CD4-positive, alpha-beta T cell (primary cell): Measurements from ENCODE around the gene KCNJ10. TPM values are rescaled to one million over a fixed set of nuclear protein-coding genes. Genes with fewer than 3 reads are reported as not detected.

Experiments used
- ATAC-seq: fragments of 200-7000 bp; cut with Tn5 transposase; one replicate; pipeline ENCODE4 v1.10.0; 2022; ENCODE audit warnings: mild to moderate bottlenecking; ENCODE audit not compliant: poor library complexity
- CTCF ChIA-PET: fragments of 350-600 bp; sonication (Branson Sonifier 250); formaldehyde crosslinking; loops from one replicate; lab custom pipeline; 2021; ENCODE audit warnings: antibody characterized with exemption, inconsistent platforms; lab: Charles Lee
- POLR2A ChIA-PET: fragments of 350-600 bp; sonication (Branson Sonifier 250); formaldehyde crosslinking; loops from one replicate; lab custom pipeline; 2021; ENCODE audit warnings: antibody characterized with exemption, inconsistent platforms; lab: Charles Lee
- DNase-seq, 14 experiments: peaks; one replicate each; pipeline ENCODE4 v3.0.0-alpha.2; 2013 to 2020; ENCODE audit warnings: mixed read lengths in 2 of 14
- H3K27ac ChIP-seq, 2 donors: one replicate each; pipeline versions ENCODE4 v1.5.1 to v1.7.0; 2013; ENCODE audit warnings: low read length in 2 of 2, low read depth in 1 of 2, mild to moderate bottlenecking in 1 of 2
- H3K27me3 ChIP-seq, 2 experiments: 1 replicate in 1 of 2; 2 replicates in 1 of 2; pipeline versions ENCODE4 v1.6.1 to v1.7.0; 2013; ENCODE audit warnings: low read length in 2 of 2, control low read depth in 1 of 2, mild to moderate bottlenecking in 1 of 2, moderate library complexity in 1 of 2; ENCODE audit not compliant: insufficient read depth in 2 of 2, control insufficient read depth in 1 of 2
- H3K36me3 ChIP-seq: one replicate; pipeline ENCODE4 v1.6.1; 2013; ENCODE audit warnings: low read length, control low read depth; ENCODE audit not compliant: insufficient read depth
- H3K4me1 ChIP-seq: one replicate; pipeline ENCODE4 v1.6.1; 2013; ENCODE audit warnings: low read length, control low read depth; ENCODE audit not compliant: insufficient read depth
- H3K4me3 ChIP-seq: one replicate; pipeline ENCODE4 v1.5.1; 2013; ENCODE audit warnings: mild to moderate bottlenecking, low read length, moderate library complexity
- H3K9me3 ChIP-seq, 2 experiments: 1 replicate in 1 of 2; 2 replicates in 1 of 2; pipeline versions ENCODE4 v1.6.1 to v1.7.0; 2013; ENCODE audit warnings: low read length in 2 of 2, mild to moderate bottlenecking in 2 of 2, control low read depth in 1 of 2, moderate library complexity in 1 of 2; ENCODE audit not compliant: control insufficient read depth in 1 of 2, insufficient read depth in 1 of 2
- H3K27ac Mint-ChIP-seq: one replicate; pipeline ENCODE4 v1.8.0; 2020; ENCODE audit warnings: mixed read lengths
- H3K27me3 Mint-ChIP-seq: one replicate; pipeline ENCODE4 v1.8.0; 2021; ENCODE audit warnings: mixed read lengths
- H3K36me3 Mint-ChIP-seq: one replicate; pipeline ENCODE4 v1.8.0; 2021; ENCODE audit warnings: low read depth, mixed read lengths
- H3K4me1 Mint-ChIP-seq: one replicate; pipeline ENCODE4 v1.8.0; 2021; ENCODE audit warnings: low read depth, mixed read lengths
- H3K4me3 Mint-ChIP-seq: one replicate; pipeline ENCODE4 v1.8.0; 2020; ENCODE audit warnings: mild to moderate bottlenecking, mixed read lengths
- H3K9me3 Mint-ChIP-seq: one replicate; pipeline ENCODE4 v1.8.0; 2020; ENCODE audit warnings: mixed read lengths
- CTCF ChIP-seq: fragments of 200-600 bp; IDR thresholded peaks from one replicate; pipeline ENCODE4 v1.8.0; 2022; ENCODE audit warnings: antibody characterized with exemption, mild to moderate bottlenecking
- intact Hi-C, 2 experiments: fragments of 100-400 bp; cut with DNase I in 1 of 2; cut with micrococcal nuclease in 1 of 2; formaldehyde crosslinking; loops; one replicate each; pipeline versions ENCODE4 v1.15.1 to v1.9.0; 2023 to 2025; cut with DNase I, micrococcal nuclease
- total RNA-seq, 174 experiments: library from RNA in 2 of 174; stranded (reverse) in 2 of 174; gene quantifications; one replicate each; pipeline ENCODE4 v1.2.3 and lab custom pipeline; 2021 to 2026

KCNJ10 gene
- total RNA-seq, 2 experiments from 2014 or later, result not detected

- CTCF ChIA-PET, result no interaction called here
- H3K4me1 Mint-ChIP-seq, result no peaks in the 10 kb centered on the region
- H3K27ac Mint-ChIP-seq, result no peak overlapping the region
- POLR2A ChIA-PET, result no interaction called here
- Histone ChIP-seq H3K4me3 (no peak overlapping the region), H3K36me3 (no peaks in the 10 kb centered on the region), H3K27me3 (peaks cover 17 to 33% of the 10 kb centered on the region in 2 experiments), H3K27ac (no peak overlapping the region), H3K4me1 (no peaks in the 10 kb centered on the region), H3K9me3 (no peaks in the 10 kb centered on the region)
- no peak for ATAC-seq
- intact Hi-C loops, result no loop called here
- peaks cover 45% of the 10 kb centered on the region for H3K27me3 Mint-ChIP-seq
- no peak for DNase-seq
- H3K4me3 Mint-ChIP-seq, result no peak overlapping the region
- no peak for TF ChIP-seq CTCF
- no peaks in the 10 kb centered on the region for H3K9me3 Mint-ChIP-seq
- H3K36me3 Mint-ChIP-seq, result no peaks in the 10 kb centered on the region
These were observed 91.9 kb downstream of the KCNJ10 start for GRCh38 chr1:159978107-159978398.

- no peak overlapping the region for H3K27ac ChIP-seq
These were observed 92.4 kb downstream of the KCNJ10 start for GRCh38 chr1:159977364-159978106.

GRCh38 chr1:159974350-159974965 is 95.5 kb downstream of the KCNJ10 start:
- Histone ChIP-seq H3K27me3 (peaks cover 14 to 33% of the 10 kb centered on the region in 2 experiments), H3K4me1 (no peaks in the 10 kb centered on the region), H3K36me3 (no peaks in the 10 kb centered on the region), H3K4me3 (no peak overlapping the region), H3K27ac (no peak overlapping the region), H3K9me3 (no peaks in the 10 kb centered on the region)
- H3K9me3 Mint-ChIP-seq, result no peaks in the 10 kb centered on the region
- DNase-seq, result no peak
- no peak for TF ChIP-seq CTCF
- no peak overlapping the region for H3K27ac Mint-ChIP-seq
- H3K4me1 Mint-ChIP-seq, result no peaks in the 10 kb centered on the region
- no peak for ATAC-seq
- intact Hi-C loops, result no loop called here
- ChIA-PET CTCF (no interaction called here), POLR2A (no interaction called here)
- H3K4me3 Mint-ChIP-seq, result no peak overlapping the region
- H3K27me3 Mint-ChIP-seq, result peaks cover 39% of the 10 kb centered on the region
- H3K36me3 Mint-ChIP-seq, result no peaks in the 10 kb centered on the region

More at GRCh38 chr1:159977364-159978106, 92.4 kb downstream of the KCNJ10 start:
- TF ChIP-seq CTCF, result no peak
- no peaks in the 10 kb centered on the region for H3K9me3 ChIP-seq
- ChIA-PET POLR2A (no interaction called here), CTCF (no interaction called here)
- no peak for ATAC-seq
- no peaks in the 10 kb centered on the region for H3K4me1 Mint-ChIP-seq
- H3K36me3 Mint-ChIP-seq, result no peaks in the 10 kb centered on the region
- peaks cover 44% of the 10 kb centered on the region for H3K27me3 Mint-ChIP-seq
- no peak overlapping the region for H3K27ac Mint-ChIP-seq
- intact Hi-C loops, result no loop called here
- no peak overlapping the region for H3K4me3 Mint-ChIP-seq
- H3K36me3 ChIP-seq, result no peaks in the 10 kb centered on the region
- no peak for DNase-seq
- no peaks in the 10 kb centered on the region for H3K9me3 Mint-ChIP-seq
- no peaks in the 10 kb centered on the region for H3K4me1 ChIP-seq
- H3K4me3 ChIP-seq, result no peak overlapping the region
- H3K27me3 ChIP-seq, result peaks cover 17 to 33% of the 10 kb centered on the region in 2 experiments
